GM23248 (cell line): ENCODE results near the gene UBR2.

Experiments
- EZH2 ChIP-seq: fragments of 200-600 bp; sonication (generic); IDR thresholded peaks from 2 replicates; pipeline ENCODE4 v1.6.1; 2018; ENCODE audit warnings: antibody characterized with exemption, mild to moderate bottlenecking; ENCODE audit not compliant: insufficient read depth, poor library complexity, severe bottlenecking
- EZH2phosphoT487 ChIP-seq: fragments of 200-600 bp; sonication (generic); IDR thresholded peaks from 2 replicates; pipeline ENCODE4 v1.6.1; 2018; ENCODE audit warnings: antibody characterized with exemption, moderate library complexity, mild to moderate bottlenecking, low read depth; ENCODE audit not compliant: insufficient read depth

- no peak for TF ChIP-seq EZH2
- TF ChIP-seq EZH2phosphoT487, result no peak
Observed at GRCh38 chr6:42661540-42662153, 97.8 kb downstream of the UBR2 start.
